Endodermal cell (in vitro differentiated cells): Measurements from ENCODE around the gene SEPTIN10. TPM values are rescaled to one million over a fixed set of nuclear protein-coding genes. Genes with fewer than 3 reads are reported as not detected.

ENCODE experiments used
- DNase-seq: peaks from one replicate; pipeline ENCODE4 v3.0.0-alpha.2; 2017
- H3K27ac ChIP-seq: 2 replicates; pipeline ENCODE4 v1.5.1; 2013; ENCODE audit warnings: mild to moderate bottlenecking, low read depth, low read length, moderate library complexity
- H3K27me3 ChIP-seq: 2 replicates; pipeline ENCODE4 v1.6.1; 2013; ENCODE audit warnings: mild to moderate bottlenecking, low read length, moderate library complexity; ENCODE audit not compliant: insufficient read depth, control insufficient read depth, poor library complexity, severe bottlenecking
- H3K36me3 ChIP-seq: 2 replicates; pipeline ENCODE4 v1.7.0; 2013; ENCODE audit warnings: mild to moderate bottlenecking, low read length, moderate library complexity; ENCODE audit not compliant: control insufficient read depth, insufficient read depth
- H3K4me1 ChIP-seq: one replicate; pipeline ENCODE4 v1.7.0; 2013; ENCODE audit warnings: low read length; ENCODE audit not compliant: control insufficient read depth, insufficient read depth
- H3K4me3 ChIP-seq: 2 replicates; pipeline ENCODE4 v1.5.1; 2013; ENCODE audit warnings: mild to moderate bottlenecking, low read length, moderate library complexity
- H3K9ac ChIP-seq: 2 replicates; pipeline ENCODE4 v1.6.1; 2013; ENCODE audit warnings: mild to moderate bottlenecking, low read length, moderate library complexity; ENCODE audit not compliant: poor library complexity, severe bottlenecking; ENCODE audit errors: extremely low read depth
- H3K9me3 ChIP-seq: 2 replicates; pipeline ENCODE4 v1.6.1; 2013; ENCODE audit warnings: mild to moderate bottlenecking, low read length, moderate library complexity; ENCODE audit not compliant: control insufficient read depth
- H3K27ac Mint-ChIP-seq: 2 replicates; pipeline ENCODE4 v1.8.0; 2020; ENCODE audit warnings: mixed read lengths
- H3K27me3 Mint-ChIP-seq: 2 replicates; pipeline ENCODE4 v1.8.0; 2021; ENCODE audit warnings: mild to moderate bottlenecking, mixed read lengths; ENCODE audit not compliant: insufficient read depth
- H3K36me3 Mint-ChIP-seq: 2 replicates; pipeline ENCODE4 v1.8.0; 2020; ENCODE audit warnings: low read depth, mixed read lengths
- H3K4me1 Mint-ChIP-seq: 2 replicates; pipeline ENCODE4 v1.8.0; 2020; ENCODE audit warnings: mixed read lengths
- H3K4me3 Mint-ChIP-seq: 2 replicates; pipeline ENCODE4 v1.8.0; 2020; ENCODE audit warnings: mild to moderate bottlenecking, moderate library complexity, mixed read lengths
- H3K9me3 Mint-ChIP-seq: 2 replicates; pipeline ENCODE4 v1.8.0; 2020; ENCODE audit warnings: mild to moderate bottlenecking, mixed read lengths
- CTCF ChIP-seq: fragments of 200-600 bp; sonication (generic); conservative IDR thresholded peaks from 2 replicates; pipeline ENCODE4 v1.5.0; 2021; ENCODE audit warnings: antibody characterized with exemption, mild to moderate bottlenecking
- WGBS, 2 experiments: methylation state at CpG; one replicate each; pipeline versions ENCODE4 v1.1.5 to v1.1.7; 2013; ENCODE audit warnings: missing lambda C conversion rate in 2 of 2, mixed read lengths in 1 of 2; ENCODE audit not compliant: insufficient coverage in 1 of 2, insufficient read length in 1 of 2; 5-methylcytosine and 5-hydroxymethylcytosine counted together
- total RNA-seq, 2 donors: library from RNA; stranded (reverse); fragmentation: NEBNext Ultra II Directional in 1 of 2; extraction: Animal tissue kit (Norgen Biotek cat#: 25700) in 1 of 2; gene quantifications; 2 replicates in 1 of 2; 3 replicates in 1 of 2; pipeline ENCODE4 v1.2.1, GENCODE V29; 2021

SEPTIN10 gene
- total RNA-seq, 2 donors from 2014 or later, result 103 to 120 TPM

- no peaks in the 10 kb centered on the region for H3K4me1 ChIP-seq
- Mint-ChIP-seq H3K27me3 (no peaks in the 10 kb centered on the region), H3K9me3 (no peaks in the 10 kb centered on the region), H3K27ac (no peak overlapping the region), H3K4me3 (no peak overlapping the region), H3K4me1 (peaks cover 2% of the 10 kb centered on the region), H3K36me3 (no peaks in the 10 kb centered on the region)
- no peaks in the 10 kb centered on the region for H3K27me3 ChIP-seq
- DNase-seq, result peak; percentile 59
- H3K4me3 ChIP-seq, result no peak overlapping the region
- no peak overlapping the region for H3K27ac ChIP-seq
- peaks cover 3% of the 10 kb centered on the region for H3K9me3 ChIP-seq
- no peaks in the 10 kb centered on the region for H3K36me3 ChIP-seq
- WGBS, 2 experiments, result 88 to 92% methylated on average over 2 to 7 of the region's 8 CpGs
- no peak for TF ChIP-seq CTCF
- H3K9ac ChIP-seq, result no peak overlapping the region
Measured at GRCh38 chr2:109500910-109501309, 112.9 kb downstream of the SEPTIN10 start.

- H3K4me3 ChIP-seq, result no peak overlapping the region
- H3K4me1 ChIP-seq, result no peaks in the 10 kb centered on the region
- peaks cover 4% of the 10 kb centered on the region for H3K9me3 ChIP-seq
- no peak for TF ChIP-seq CTCF
- H3K9me3 Mint-ChIP-seq, result no peaks in the 10 kb centered on the region
- H3K4me3 Mint-ChIP-seq, result no peak overlapping the region
- no peaks in the 10 kb centered on the region for H3K27me3 ChIP-seq
- no peaks in the 10 kb centered on the region for H3K36me3 Mint-ChIP-seq
- no peak for DNase-seq
- H3K9ac ChIP-seq, result no peak overlapping the region
- H3K36me3 ChIP-seq, result no peaks in the 10 kb centered on the region
- 89 to 94% methylated on average over 3 to 5 of the region's 5 CpGs for WGBS, 2 experiments
- no peak overlapping the region for H3K27ac ChIP-seq
- no peaks in the 10 kb centered on the region for H3K4me1 Mint-ChIP-seq
- H3K27me3 Mint-ChIP-seq, result no peaks in the 10 kb centered on the region
- no peak overlapping the region for H3K27ac Mint-ChIP-seq
Measured at GRCh38 chr2:109499566-109499965, 114.2 kb downstream of the SEPTIN10 start.

- WGBS, 2 experiments, result 91 to 98% methylated on average over 13 to 15 of the region's 15 CpGs
Measured at GRCh38 chr2:109498906-109499305, 114.9 kb downstream of the SEPTIN10 start.

More at GRCh38 chr2:109498906-109499305, 114.9 kb downstream of the SEPTIN10 start:
- H3K9ac ChIP-seq, result no peak overlapping the region
- peaks cover 4% of the 10 kb centered on the region for H3K9me3 ChIP-seq
- no peak overlapping the region for H3K4me3 ChIP-seq
- TF ChIP-seq CTCF, result no peak
- Mint-ChIP-seq H3K4me1 (no peaks in the 10 kb centered on the region), H3K27me3 (no peaks in the 10 kb centered on the region), H3K27ac (no peak overlapping the region), H3K36me3 (no peaks in the 10 kb centered on the region), H3K9me3 (no peaks in the 10 kb centered on the region), H3K4me3 (no peak overlapping the region)
- no peaks in the 10 kb centered on the region for H3K36me3 ChIP-seq
- H3K27ac ChIP-seq, result no peak overlapping the region
- H3K27me3 ChIP-seq, result no peaks in the 10 kb centered on the region
- DNase-seq, result no peak
- no peaks in the 10 kb centered on the region for H3K4me1 ChIP-seq
